Measurements from ENCODE around the gene CCDC191. TPM values are rescaled to one million over a fixed set of nuclear protein-coding genes. Genes with fewer than 3 reads are reported as not detected.

The CCDC191 gene
- total and polyA plus RNA-seq, 9 of the 15 experiments (the other 6 are each of a cell fraction or from before 2014, with no cell fraction given), result 0.10 to 0.55 (median 0.22) TPM

GRCh38 chr3:113953677-113954076 is 102.6 kb downstream of the CCDC191 start:
- FAIRE-seq (no peak), DNase-seq (ENCODE audit: extremely low read depth in 1 of 4, low spot score in 3 of 4) (no peak), ATAC-seq (no peak)
- Histone ChIP-seq H2AFZ (ENCODE audit: low read depth, low read length) (no peak overlapping the region), H3K4me1 (replicated peaks in 1 of 2; ENCODE audit: control insufficient read depth in 2 of 2, insufficient read depth in 2 of 2, low read length in 2 of 2) (no peaks in the 10 kb centered on the region; a peak in 1 of 5 replicates), H3K9ac (ENCODE audit: insufficient read depth in 1 of 2, low read depth in 2 of 2, low read length in 2 of 2) (no peak overlapping the region), H3K79me2 (ENCODE audit: control insufficient read depth, insufficient read depth, low read length) (no peaks in the 10 kb centered on the region), H3K9me1 (ENCODE audit: control insufficient read depth, insufficient read depth, low read length) (no peaks in the 10 kb centered on the region), H3K36me3 (ENCODE audit: control insufficient read depth, insufficient read depth, low read length) (no peaks in the 10 kb centered on the region), H3K4me3 (no peak overlapping the region), H3K27me3 (ENCODE audit: control insufficient read depth in 2 of 2, insufficient read depth in 2 of 2, low read length in 2 of 2) (peaks cover 0 to 12% of the 10 kb centered on the region in 2 experiments; a peak in 4 of 5 replicates), H3K27ac (ENCODE audit: extremely low read depth, low read depth, low read length) (no peak overlapping the region), H3K9me3 (replicated peaks; ENCODE audit: control insufficient read depth, insufficient read depth, low read depth, low read length) (no peaks in the 10 kb centered on the region), H4K20me1 (replicated peaks; ENCODE audit: control insufficient read depth, insufficient read depth, low read length) (no peaks in the 10 kb centered on the region), H3K4me2 (ENCODE audit: insufficient read depth, low read length) (no peak overlapping the region)
- ChIA-PET CTCF (ENCODE audit: low intra/inter-chr PET ratio) (no interaction called here), POLR2A (interaction anchor here (2.3 kb wide), 1 partner anchor 11 kb away, joined by 6 read pairs; no protein-coding TSS in a partner anchor)
- 5% methylated on average over 5 of the region's 7 CpGs for WGBS (ENCODE audit: insufficient coverage, low coverage, missing lambda C conversion rate)
- intact Hi-C loops (cut with micrococcal nuclease) (no loop called here), in situ Hi-C loops (cut with MboI) (no loop called here)
- no TSS peak for BruUV-seq (replicated peaks)
- TF ChIP-seq KAT8 (IDR thresholded peaks at IDR 0.05; ENCODE audit: low read depth) (no peak), SMARCC2 (IDR thresholded peaks at IDR 0.05; ENCODE audit: low read depth) (no peak), ADNP (tag; IDR thresholded peaks at IDR 0.05) (no peak), CREB3L1 (IDR thresholded peaks at IDR 0.05; ENCODE audit: borderline replicate concordance, low read depth) (no peak), TAF9B (IDR thresholded peaks at IDR 0.05; ENCODE audit: partially characterized antibody) (no peak), ZFPM2 (CRISPR knock-in tag; IDR thresholded peaks at IDR 0.05) (no peak), ZBTB2 (IDR thresholded peaks at IDR 0.05) (no peak), ZNF644 (tag; IDR thresholded peaks at IDR 0.05; ENCODE audit: low read depth) (no peak)

Data from K562 (cell line).